ENCODE results near the gene DLG2. TPM values are rescaled to one million over a fixed set of nuclear protein-coding genes. Genes with fewer than 3 reads are reported as not detected.
"Not testable (repeated sequence)": the region's sequence is repeated elsewhere in the genome, so short reads cannot be mapped to it uniquely, and the experiment has no call there.

Gene DLG2
- total RNA-seq, 1 donor from 2014 or later, result 6.1 TPM

GRCh38 chr11:85394283-85394682, 232.9 kb downstream of the DLG2 start:
- DNase-seq (no peak), ATAC-seq (ENCODE audit: poor library complexity) (no peak)
- intact Hi-C loops (cut with DNase I), result no loop called here

- ATAC-seq (ENCODE audit: poor library complexity) (no peak), DNase-seq (no peak)
- intact Hi-C loops (cut with DNase I), result no loop called here
These were observed 236.0 kb downstream of the DLG2 start for GRCh38 chr11:85391141-85391540.

GRCh38 chr11:85385547-85385946, 241.6 kb downstream of the DLG2 start:
- ATAC-seq (ENCODE audit: poor library complexity), result no peak
- intact Hi-C loops (cut with DNase I), result no loop called here
- DNase-seq, result no peak

- DNase-seq, result no peak
- ATAC-seq (ENCODE audit: poor library complexity), result no peak
- intact Hi-C loops (cut with DNase I), result no loop called here
These were observed 242.0 kb downstream of the DLG2 start for GRCh38 chr11:85385111-85385510.

- DNase-seq, result no peak
- intact Hi-C loops (cut with DNase I), result no loop called here
- no peak for ATAC-seq (ENCODE audit: poor library complexity)
These were observed 248.1 kb downstream of the DLG2 start for GRCh38 chr11:85379066-85379465.

GRCh38 chr11:85377901-85378300, 249.2 kb downstream of the DLG2 start:
- intact Hi-C loops (cut with DNase I), result no loop called here
- DNase-seq (no peak), ATAC-seq (ENCODE audit: poor library complexity) (no peak)

GRCh38 chr11:85359859-85360258, 267.3 kb downstream of the DLG2 start:
- intact Hi-C loops (cut with DNase I), result no loop called here
- no peak for ATAC-seq (ENCODE audit: poor library complexity)
- no peak for DNase-seq

- ATAC-seq (ENCODE audit: poor library complexity), result no peak
- intact Hi-C loops (cut with DNase I), result no loop called here
- no peak for DNase-seq
These were observed 271.2 kb downstream of the DLG2 start for GRCh38 chr11:85355921-85356320.

- DNase-seq; intact Hi-C loops (cut with DNase I); ATAC-seq (ENCODE audit: poor library complexity): not testable (repeated sequence)
These were observed 277.6 kb downstream of the DLG2 start for GRCh38 chr11:85349539-85349938.

- no peak for DNase-seq
- intact Hi-C loops (cut with DNase I), result no loop called here
- ATAC-seq (ENCODE audit: poor library complexity), result no peak
These were observed 278.2 kb downstream of the DLG2 start for GRCh38 chr11:85348945-85349344.

- intact Hi-C loops (cut with DNase I), result no loop called here
- ATAC-seq (ENCODE audit: poor library complexity) (no peak), DNase-seq (no peak)
These were observed 279.9 kb downstream of the DLG2 start for GRCh38 chr11:85347291-85347690.

GRCh38 chr11:85346484-85346883, 280.7 kb downstream of the DLG2 start:
- ATAC-seq (ENCODE audit: poor library complexity) (no peak), DNase-seq (no peak)
- intact Hi-C loops (cut with DNase I), result no loop called here

- DNase-seq; ATAC-seq (ENCODE audit: poor library complexity); intact Hi-C loops (cut with DNase I): not testable (repeated sequence)
These were observed 286.3 kb downstream of the DLG2 start for GRCh38 chr11:85340846-85341245.

GRCh38 chr11:85318573-85318972, 308.6 kb downstream of the DLG2 start:
- DNase-seq, result no peak
- ATAC-seq (ENCODE audit: poor library complexity), result no peak
- intact Hi-C loops (cut with DNase I), result no loop called here

- ATAC-seq (ENCODE audit: poor library complexity), result no peak
- intact Hi-C loops (cut with DNase I), result no loop called here
These were observed 310.2 kb downstream of the DLG2 start for GRCh38 chr11:85316967-85317366.

GRCh38 chr11:85313741-85314140, 313.4 kb downstream of the DLG2 start:
- DNase-seq (no peak), ATAC-seq (ENCODE audit: poor library complexity) (no peak)
- intact Hi-C loops (cut with DNase I), result no loop called here

More at GRCh38 chr11:85316967-85317366, 310.2 kb downstream of the DLG2 start:
- DNase-seq, result no peak

- intact Hi-C loops (cut with DNase I), result no loop called here
- ATAC-seq (ENCODE audit: poor library complexity) (no peak), DNase-seq (no peak)
These were observed 316.7 kb downstream of the DLG2 start for GRCh38 chr11:85310479-85310878.

- intact Hi-C loops (cut with DNase I), result no loop called here
- ATAC-seq (ENCODE audit: poor library complexity) (no peak), DNase-seq (no peak)
These were observed 319.8 kb downstream of the DLG2 start for GRCh38 chr11:85307366-85307765.

- ATAC-seq (ENCODE audit: poor library complexity) (no peak), DNase-seq (no peak)
- intact Hi-C loops (cut with DNase I), result no loop called here
These were observed 325.1 kb downstream of the DLG2 start for GRCh38 chr11:85301895-85302678.

- intact Hi-C loops (cut with DNase I), result no loop called here
- DNase-seq (no peak), ATAC-seq (ENCODE audit: poor library complexity) (no peak)
These were observed 327.7 kb downstream of the DLG2 start for GRCh38 chr11:85299258-85299942.

Measured in Right ventricle myocardium superior (tissue), 1 donor.